HG03439 (cell line): ENCODE measurements around the gene KCTD15.

ENCODE experiments used
- ATAC-seq: cut with Tn5 transposase; IDR thresholded peaks from one replicate; pipeline ENCODE4 v1.9.1; 2021; ENCODE audit warnings: mild to moderate bottlenecking, moderate library complexity; ENCODE audit not compliant: unreplicated experiment

Gene KCTD15

GRCh38 chr19:33845498-33845897 is 48.8 kb downstream of the KCTD15 start:
- no peak for ATAC-seq

GRCh38 chr19:33849551-33850147 is 53.0 kb downstream of the KCTD15 start:
- no peak for ATAC-seq

DNA sequence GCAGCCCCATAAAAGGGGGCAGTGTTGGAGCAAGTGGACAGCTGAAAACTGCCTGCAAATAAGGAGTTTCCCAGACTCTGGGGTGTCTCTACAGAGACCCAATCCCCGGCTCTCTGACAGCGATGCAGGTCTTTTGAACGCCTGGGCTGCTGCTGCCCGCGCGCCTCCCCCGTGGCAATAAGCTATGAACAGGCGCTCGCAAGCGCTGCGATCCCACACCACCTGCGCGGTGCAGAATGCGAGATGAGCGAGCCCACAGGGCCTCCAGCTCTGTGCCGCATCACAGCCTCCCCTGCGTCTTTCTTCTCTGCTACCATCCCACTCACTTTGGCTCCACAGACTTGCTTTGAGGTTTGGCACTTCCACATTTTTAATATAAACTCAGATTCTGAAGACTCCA is 62.3 kb downstream of the KCTD15 start:
- no peak for ATAC-seq

- ATAC-seq = no peak
Measured at GRCh38 chr19:33860312-33861090, 63.8 kb downstream of the KCTD15 start.

GRCh38 chr19:33861950-33862349 is 65.3 kb downstream of the KCTD15 start:
- ATAC-seq = no peak

- ATAC-seq = no peak
Measured at GRCh38 chr19:33862981-33863380, 66.3 kb downstream of the KCTD15 start.

- ATAC-seq = no peak
Measured at GRCh38 chr19:33863436-33863835, 66.8 kb downstream of the KCTD15 start.

DNA sequence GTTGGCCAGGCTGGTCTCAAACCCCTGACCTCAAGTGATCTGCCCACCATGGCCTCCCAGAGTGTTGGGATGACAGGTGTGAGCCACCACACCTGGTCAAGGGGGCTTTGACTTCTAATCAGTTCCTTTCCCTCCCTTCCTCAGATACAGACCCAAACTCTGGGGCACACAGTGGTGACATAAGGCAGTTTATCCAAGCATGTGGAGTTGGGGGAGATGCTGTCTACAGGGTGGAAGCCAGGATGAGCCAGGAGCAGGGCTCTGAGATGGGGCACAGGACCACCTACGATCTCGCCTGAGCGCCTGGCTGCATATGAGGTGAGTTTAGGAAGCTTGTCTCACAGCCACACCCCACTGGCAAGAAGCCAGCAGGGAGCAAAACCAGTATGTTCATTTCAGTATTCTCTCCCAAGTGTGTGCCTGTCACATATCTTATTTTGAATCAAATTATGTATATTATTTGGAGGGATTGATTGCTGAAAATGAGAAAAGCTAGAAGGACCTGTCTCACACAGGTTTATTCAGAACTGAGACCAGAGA is 67.7 kb downstream of the KCTD15 start:
- no peak for ATAC-seq

GRCh38 chr19:33865306-33865705 is 68.6 kb downstream of the KCTD15 start:
- ATAC-seq = no peak
